Measurements from ENCODE around the gene CEP20. TPM values are rescaled to one million over a fixed set of nuclear protein-coding genes. Genes with fewer than 3 reads are reported as not detected.

Gene CEP20
- total and polyA plus RNA-seq, 10 of the 15 experiments (the other 5 are each of a cell fraction or from before 2014, with no cell fraction given) = 33.4 to 57.8 (median 52.6) TPM

DNA sequence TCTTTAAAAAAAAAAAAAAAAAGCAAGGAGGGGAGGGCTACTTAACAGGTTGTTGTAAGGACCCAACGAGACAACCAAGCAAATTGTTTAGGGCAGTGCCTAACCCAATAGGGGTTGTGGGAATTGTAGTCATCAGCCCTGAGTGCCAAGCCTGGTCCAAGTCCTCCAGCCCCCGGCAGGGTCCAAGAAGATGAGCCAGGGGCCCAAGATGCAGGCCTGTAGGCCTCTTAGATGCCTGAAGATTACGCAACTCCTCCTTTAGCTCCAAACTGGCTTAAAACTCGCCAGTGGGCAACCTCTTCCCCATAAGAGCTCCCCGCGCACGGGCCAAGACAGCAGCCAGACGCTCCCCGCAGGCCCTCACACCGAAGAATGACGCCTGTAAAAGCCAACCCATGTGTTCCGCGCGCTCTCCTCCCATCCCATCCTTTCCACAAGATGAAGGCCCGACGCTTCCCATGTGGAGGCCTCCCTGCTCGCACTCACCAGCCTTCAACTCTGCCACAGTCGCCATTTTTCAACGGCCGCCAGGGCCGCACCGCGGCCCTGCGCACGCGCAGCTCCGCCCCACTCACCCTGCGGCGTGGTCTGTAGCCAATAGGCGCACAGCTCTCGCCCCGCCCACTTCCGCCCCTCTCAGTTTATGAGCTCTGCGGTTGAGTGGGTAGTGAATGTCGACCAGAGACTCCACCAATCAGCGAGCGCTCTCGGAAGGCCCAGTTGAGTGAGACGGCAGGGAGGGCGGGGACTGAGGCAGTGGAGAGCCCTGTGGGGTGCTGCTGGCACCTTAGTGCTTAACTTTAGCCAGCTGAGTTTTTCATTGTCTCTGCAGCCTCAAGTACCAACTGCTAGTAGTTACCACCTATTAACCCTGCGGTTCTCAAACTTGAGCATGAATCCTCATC, at the start of gene CEP20 (continued):
- TF ChIP-seq ZNF592 (IDR thresholded peaks at IDR 0.05) (no peak), CUX1 (IDR thresholded peaks at IDR 0.05; ENCODE audit: insufficient replicate concordance, low read depth, low read length) (no peak), KAT2A (conservative IDR thresholded peaks at IDR 0.05; ENCODE audit: control insufficient read depth, low read depth, low read length) (no peak), SIX5 (IDR thresholded peaks at IDR 0.05; ENCODE audit: low read depth, low read length, severe bottlenecking) (peak; percentile 34), HCFC1 (IDR thresholded peaks at IDR 0.05; ENCODE audit: low read length) (peak; percentile 10), NRF1 (conservative IDR thresholded peaks at IDR 0.05; ENCODE audit: low read depth, low read length) (peak; percentile 93), SREBF1 (IDR thresholded peaks at IDR 0.05; ENCODE audit: low read length) (no peak), CHD1 (IDR thresholded peaks at IDR 0.05; ENCODE audit: low read depth, low read length) (no peak), BMI1 (IDR thresholded peaks at IDR 0.05; ENCODE audit: borderline replicate concordance) (no peak), ZBTB40 (IDR thresholded peaks at IDR 0.05; ENCODE audit: borderline replicate concordance) (no peak)
- TF ChIP-seq, protein P1, sequence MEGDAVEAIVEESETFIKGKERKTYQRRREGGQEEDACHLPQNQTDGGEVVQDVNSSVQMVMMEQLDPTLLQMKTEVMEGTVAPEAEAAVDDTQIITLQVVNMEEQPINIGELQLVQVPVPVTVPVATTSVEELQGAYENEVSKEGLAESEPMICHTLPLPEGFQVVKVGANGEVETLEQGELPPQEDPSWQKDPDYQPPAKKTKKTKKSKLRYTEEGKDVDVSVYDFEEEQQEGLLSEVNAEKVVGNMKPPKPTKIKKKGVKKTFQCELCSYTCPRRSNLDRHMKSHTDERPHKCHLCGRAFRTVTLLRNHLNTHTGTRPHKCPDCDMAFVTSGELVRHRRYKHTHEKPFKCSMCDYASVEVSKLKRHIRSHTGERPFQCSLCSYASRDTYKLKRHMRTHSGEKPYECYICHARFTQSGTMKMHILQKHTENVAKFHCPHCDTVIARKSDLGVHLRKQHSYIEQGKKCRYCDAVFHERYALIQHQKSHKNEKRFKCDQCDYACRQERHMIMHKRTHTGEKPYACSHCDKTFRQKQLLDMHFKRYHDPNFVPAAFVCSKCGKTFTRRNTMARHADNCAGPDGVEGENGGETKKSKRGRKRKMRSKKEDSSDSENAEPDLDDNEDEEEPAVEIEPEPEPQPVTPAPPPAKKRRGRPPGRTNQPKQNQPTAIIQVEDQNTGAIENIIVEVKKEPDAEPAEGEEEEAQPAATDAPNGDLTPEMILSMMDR (IDR thresholded peaks at IDR 0.05 in 2 of 3, conservative IDR thresholded peaks at IDR 0.05 in 1 of 3; ENCODE audit: control insufficient read depth in 2 of 3, extremely low read depth in 1 of 3, insufficient read depth in 1 of 3, low read depth in 3 of 3, low read length in 3 of 3) = no peak
